ENCODE results near the gene CCL8. TPM values are rescaled to one million over a fixed set of nuclear protein-coding genes. Genes with fewer than 3 reads are reported as not detected.

CCL8 gene
- total and polyA plus RNA-seq, 10 of the 15 experiments (the other 5 are each of a cell fraction or from before 2014, with no cell fraction given) = not detected

DNA sequence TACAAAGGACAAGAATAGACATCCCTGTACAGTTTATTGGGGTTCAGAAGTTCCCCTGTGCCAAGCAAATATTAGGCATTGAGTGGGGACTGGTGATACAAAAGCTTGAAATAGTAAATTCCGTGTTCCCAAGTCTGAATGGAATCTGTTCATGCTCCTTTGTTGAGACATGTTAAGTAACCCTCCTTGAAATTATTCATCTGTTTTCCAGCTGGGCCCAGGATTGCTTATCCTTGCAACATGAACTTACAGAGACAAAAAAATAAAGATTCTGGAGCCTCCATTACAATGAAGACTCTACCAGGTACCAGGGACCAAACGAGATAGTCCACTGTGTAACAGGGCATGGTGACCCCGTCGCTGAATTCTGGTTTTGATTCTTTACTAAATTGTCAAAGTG lies 6.1 kb upstream of the CCL8 start (continued):
- no peak for TF ChIP-seq NBN (IDR thresholded peaks at IDR 0.05)
- TF ChIP-seq, protein P1, sequence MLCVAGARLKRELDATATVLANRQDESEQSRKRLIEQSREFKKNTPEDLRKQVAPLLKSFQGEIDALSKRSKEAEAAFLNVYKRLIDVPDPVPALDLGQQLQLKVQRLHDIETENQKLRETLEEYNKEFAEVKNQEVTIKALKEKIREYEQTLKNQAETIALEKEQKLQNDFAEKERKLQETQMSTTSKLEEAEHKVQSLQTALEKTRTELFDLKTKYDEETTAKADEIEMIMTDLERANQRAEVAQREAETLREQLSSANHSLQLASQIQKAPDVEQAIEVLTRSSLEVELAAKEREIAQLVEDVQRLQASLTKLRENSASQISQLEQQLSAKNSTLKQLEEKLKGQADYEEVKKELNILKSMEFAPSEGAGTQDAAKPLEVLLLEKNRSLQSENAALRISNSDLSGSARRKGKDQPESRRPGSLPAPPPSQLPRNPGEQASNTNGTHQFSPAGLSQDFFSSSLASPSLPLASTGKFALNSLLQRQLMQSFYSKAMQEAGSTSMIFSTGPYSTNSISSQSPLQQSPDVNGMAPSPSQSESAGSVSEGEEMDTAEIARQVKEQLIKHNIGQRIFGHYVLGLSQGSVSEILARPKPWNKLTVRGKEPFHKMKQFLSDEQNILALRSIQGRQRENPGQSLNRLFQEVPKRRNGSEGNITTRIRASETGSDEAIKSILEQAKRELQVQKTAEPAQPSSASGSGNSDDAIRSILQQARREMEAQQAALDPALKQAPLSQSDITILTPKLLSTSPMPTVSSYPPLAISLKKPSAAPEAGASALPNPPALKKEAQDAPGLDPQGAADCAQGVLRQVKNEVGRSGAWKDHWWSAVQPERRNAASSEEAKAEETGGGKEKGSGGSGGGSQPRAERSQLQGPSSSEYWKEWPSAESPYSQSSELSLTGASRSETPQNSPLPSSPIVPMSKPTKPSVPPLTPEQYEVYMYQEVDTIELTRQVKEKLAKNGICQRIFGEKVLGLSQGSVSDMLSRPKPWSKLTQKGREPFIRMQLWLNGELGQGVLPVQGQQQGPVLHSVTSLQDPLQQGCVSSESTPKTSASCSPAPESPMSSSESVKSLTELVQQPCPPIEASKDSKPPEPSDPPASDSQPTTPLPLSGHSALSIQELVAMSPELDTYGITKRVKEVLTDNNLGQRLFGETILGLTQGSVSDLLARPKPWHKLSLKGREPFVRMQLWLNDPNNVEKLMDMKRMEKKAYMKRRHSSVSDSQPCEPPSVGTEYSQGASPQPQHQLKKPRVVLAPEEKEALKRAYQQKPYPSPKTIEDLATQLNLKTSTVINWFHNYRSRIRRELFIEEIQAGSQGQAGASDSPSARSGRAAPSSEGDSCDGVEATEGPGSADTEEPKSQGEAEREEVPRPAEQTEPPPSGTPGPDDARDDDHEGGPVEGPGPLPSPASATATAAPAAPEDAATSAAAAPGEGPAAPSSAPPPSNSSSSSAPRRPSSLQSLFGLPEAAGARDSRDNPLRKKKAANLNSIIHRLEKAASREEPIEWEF (IDR thresholded peaks at IDR 0.05; ENCODE audit: insufficient replicate concordance, low read depth, low read length) = no peak

DNA sequence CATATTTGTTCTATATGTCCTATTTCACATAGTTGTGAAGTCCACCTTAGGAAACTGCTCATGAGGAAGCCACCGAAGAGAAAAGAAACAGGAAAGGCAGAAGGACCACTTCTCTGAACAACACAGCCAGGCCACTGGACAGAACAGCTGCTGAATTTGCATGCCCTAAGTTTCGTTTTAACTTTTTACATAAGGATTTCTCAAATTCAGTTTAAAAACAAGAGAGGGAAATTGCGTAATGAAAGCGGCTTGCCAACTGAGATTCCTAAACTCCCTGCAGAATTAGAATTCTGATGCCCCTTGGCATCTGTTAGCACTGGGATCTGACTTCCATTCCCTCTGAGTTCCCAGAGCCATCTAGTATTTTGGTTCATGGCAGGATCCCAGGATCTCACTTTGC lies 5.0 kb upstream of the CCL8 start:
- WGBS (ENCODE audit: insufficient coverage, insufficient replicate concordance, low lambda C conversion rate, missing lambda C conversion rate) = 10% methylated on average over 4 of the region's 4 CpGs
- H3K36me3 ChIP-seq (ENCODE audit: control insufficient read depth in 2 of 2, insufficient read depth in 2 of 2, low read length in 1 of 2) = no peaks in the 10 kb centered on the region
- in situ Hi-C loops (cut with MboI) (no loop called here), intact Hi-C loops (cut with micrococcal nuclease; ENCODE audit: unreplicated experiment) (no loop called here)
- H3K4me2 ChIP-seq (ENCODE audit: control insufficient read depth, insufficient read depth) = peak overlapping the region; percentile 7; the same call in 1 of the 2 replicates
- no peak overlapping the region for H2AFZ ChIP-seq (ENCODE audit: control insufficient read depth, low read depth, low read length)
- H4K20me1 ChIP-seq (ENCODE audit: control insufficient read depth, insufficient read depth) = no peaks in the 10 kb centered on the region
- no peak overlapping the region for H3K27ac ChIP-seq (ENCODE audit: control insufficient read depth, insufficient read depth)
- ChIA-PET CTCF (no interaction called here), RAD21 (ENCODE audit: unreplicated experiment) (no interaction called here), POLR2A (no interaction called here), SMC1A (ENCODE audit: uncharacterized antibody, unreplicated experiment) (no interaction called here)
- DNase-seq (ENCODE audit: low read depth, low spot score) (no peak), FAIRE-seq (no peak), ATAC-seq (no peak)
- no TSS peak for BruUV-seq (replicated peaks)
- 0 out of 2 replicates have a peak, but pooled peaks cover 3% of the 10 kb centered on the region for H3K4me1 ChIP-seq (ENCODE audit: control insufficient read depth, insufficient read depth, low read length)
- TF ChIP-seq NR2C2 (IDR thresholded peaks at IDR 0.05; ENCODE audit: borderline replicate concordance, control insufficient read depth, insufficient read length, low read depth) (no peak), BRCA1 (IDR thresholded peaks at IDR 0.05; ENCODE audit: low read depth, low read length) (no peak), SMAD1 (IDR thresholded peaks at IDR 0.05; ENCODE audit: low read depth, partially characterized antibody) (no peak), MEF2B (IDR thresholded peaks at IDR 0.05; ENCODE audit: partially characterized antibody, poor library complexity, severe bottlenecking) (no peak), EED (IDR thresholded peaks at IDR 0.05; ENCODE audit: low read depth) (no peak)
- TF ChIP-seq, protein P2, sequence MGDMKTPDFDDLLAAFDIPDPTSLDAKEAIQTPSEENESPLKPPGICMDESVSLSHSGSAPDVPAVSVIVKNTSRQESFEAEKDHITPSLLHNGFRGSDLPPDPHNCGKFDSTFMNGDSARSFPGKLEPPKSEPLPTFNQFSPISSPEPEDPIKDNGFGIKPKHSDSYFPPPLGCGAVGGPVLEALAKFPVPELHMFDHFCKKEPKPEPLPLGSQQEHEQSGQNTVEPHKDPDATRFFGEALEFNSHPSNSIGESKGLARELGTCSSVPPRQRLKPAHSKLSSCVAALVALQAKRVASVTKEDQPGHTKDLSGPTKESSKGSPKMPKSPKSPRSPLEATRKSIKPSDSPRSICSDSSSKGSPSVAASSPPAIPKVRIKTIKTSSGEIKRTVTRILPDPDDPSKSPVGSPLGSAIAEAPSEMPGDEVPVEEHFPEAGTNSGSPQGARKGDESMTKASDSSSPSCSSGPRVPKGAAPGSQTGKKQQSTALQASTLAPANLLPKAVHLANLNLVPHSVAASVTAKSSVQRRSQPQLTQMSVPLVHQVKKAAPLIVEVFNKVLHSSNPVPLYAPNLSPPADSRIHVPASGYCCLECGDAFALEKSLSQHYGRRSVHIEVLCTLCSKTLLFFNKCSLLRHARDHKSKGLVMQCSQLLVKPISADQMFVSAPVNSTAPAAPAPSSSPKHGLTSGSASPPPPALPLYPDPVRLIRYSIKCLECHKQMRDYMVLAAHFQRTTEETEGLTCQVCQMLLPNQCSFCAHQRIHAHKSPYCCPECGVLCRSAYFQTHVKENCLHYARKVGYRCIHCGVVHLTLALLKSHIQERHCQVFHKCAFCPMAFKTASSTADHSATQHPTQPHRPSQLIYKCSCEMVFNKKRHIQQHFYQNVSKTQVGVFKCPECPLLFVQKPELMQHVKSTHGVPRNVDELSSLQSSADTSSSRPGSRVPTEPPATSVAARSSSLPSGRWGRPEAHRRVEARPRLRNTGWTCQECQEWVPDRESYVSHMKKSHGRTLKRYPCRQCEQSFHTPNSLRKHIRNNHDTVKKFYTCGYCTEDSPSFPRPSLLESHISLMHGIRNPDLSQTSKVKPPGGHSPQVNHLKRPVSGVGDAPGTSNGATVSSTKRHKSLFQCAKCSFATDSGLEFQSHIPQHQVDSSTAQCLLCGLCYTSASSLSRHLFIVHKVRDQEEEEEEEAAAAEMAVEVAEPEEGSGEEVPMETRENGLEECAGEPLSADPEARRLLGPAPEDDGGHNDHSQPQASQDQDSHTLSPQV (IDR thresholded peaks at IDR 0.05) = no peak
- TF ChIP-seq, protein P3, sequence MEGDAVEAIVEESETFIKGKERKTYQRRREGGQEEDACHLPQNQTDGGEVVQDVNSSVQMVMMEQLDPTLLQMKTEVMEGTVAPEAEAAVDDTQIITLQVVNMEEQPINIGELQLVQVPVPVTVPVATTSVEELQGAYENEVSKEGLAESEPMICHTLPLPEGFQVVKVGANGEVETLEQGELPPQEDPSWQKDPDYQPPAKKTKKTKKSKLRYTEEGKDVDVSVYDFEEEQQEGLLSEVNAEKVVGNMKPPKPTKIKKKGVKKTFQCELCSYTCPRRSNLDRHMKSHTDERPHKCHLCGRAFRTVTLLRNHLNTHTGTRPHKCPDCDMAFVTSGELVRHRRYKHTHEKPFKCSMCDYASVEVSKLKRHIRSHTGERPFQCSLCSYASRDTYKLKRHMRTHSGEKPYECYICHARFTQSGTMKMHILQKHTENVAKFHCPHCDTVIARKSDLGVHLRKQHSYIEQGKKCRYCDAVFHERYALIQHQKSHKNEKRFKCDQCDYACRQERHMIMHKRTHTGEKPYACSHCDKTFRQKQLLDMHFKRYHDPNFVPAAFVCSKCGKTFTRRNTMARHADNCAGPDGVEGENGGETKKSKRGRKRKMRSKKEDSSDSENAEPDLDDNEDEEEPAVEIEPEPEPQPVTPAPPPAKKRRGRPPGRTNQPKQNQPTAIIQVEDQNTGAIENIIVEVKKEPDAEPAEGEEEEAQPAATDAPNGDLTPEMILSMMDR (IDR thresholded peaks at IDR 0.05 in 2 of 3, conservative IDR thresholded peaks at IDR 0.05 in 1 of 3; ENCODE audit: control insufficient read depth in 2 of 3, extremely low read depth in 1 of 3, insufficient read depth in 1 of 3, low read depth in 3 of 3, low read length in 3 of 3) = no peak
- TF ChIP-seq, protein P4, sequence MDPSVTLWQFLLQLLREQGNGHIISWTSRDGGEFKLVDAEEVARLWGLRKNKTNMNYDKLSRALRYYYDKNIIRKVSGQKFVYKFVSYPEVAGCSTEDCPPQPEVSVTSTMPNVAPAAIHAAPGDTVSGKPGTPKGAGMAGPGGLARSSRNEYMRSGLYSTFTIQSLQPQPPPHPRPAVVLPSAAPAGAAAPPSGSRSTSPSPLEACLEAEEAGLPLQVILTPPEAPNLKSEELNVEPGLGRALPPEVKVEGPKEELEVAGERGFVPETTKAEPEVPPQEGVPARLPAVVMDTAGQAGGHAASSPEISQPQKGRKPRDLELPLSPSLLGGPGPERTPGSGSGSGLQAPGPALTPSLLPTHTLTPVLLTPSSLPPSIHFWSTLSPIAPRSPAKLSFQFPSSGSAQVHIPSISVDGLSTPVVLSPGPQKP (IDR thresholded peaks at IDR 0.05; ENCODE audit: low read depth, low read length) = no peak
- no peaks in the 10 kb centered on the region for H3K27me3 ChIP-seq (replicated peaks in 1 of 2; ENCODE audit: control insufficient read depth in 2 of 2, insufficient read depth in 2 of 2, low read length in 1 of 2)
- H3K9me3 ChIP-seq (replicated peaks; ENCODE audit: control insufficient read depth, insufficient read depth, low read length) = no peaks in the 10 kb centered on the region
- H3K4me3 ChIP-seq = no peak overlapping the region
- no peaks in the 10 kb centered on the region for H3K79me2 ChIP-seq (ENCODE audit: control insufficient read depth, insufficient read depth, low read length)
- H3K9ac ChIP-seq (ENCODE audit: control insufficient read depth, insufficient read depth, low read length) = no peak overlapping the region
